Left ventricle myocardium inferior (tissue), 1 donor: ENCODE measurements around the gene PSMC3IP. TPM values are rescaled to one million over a fixed set of nuclear protein-coding genes. Genes with fewer than 3 reads are reported as not detected.

ENCODE experiments used
- DNase-seq: peaks from one replicate; pipeline ENCODE4 v3.0.0-alpha.2; 2020
- H3K27ac ChIP-seq: fragments of 200-600 bp; replicated peaks from 2 replicates; pipeline ENCODE4 v1.8.0; 2021
- H3K27me3 ChIP-seq: fragments of 200-600 bp; 2 replicates; pipeline ENCODE4 v1.8.0; 2021; ENCODE audit warnings: low read depth
- H3K36me3 ChIP-seq: fragments of 200-600 bp; 2 replicates; pipeline ENCODE4 v1.8.0; 2021
- H3K4me1 ChIP-seq: fragments of 200-600 bp; 2 replicates; pipeline ENCODE4 v1.8.0; 2021
- H3K4me3 ChIP-seq: fragments of 200-600 bp; 2 replicates; pipeline ENCODE4 v1.8.0; 2021; ENCODE audit warnings: mild to moderate bottlenecking, moderate library complexity
- H3K9me3 ChIP-seq: fragments of 200-600 bp; replicated peaks from 2 replicates; pipeline ENCODE4 v1.8.0; 2021
- intact Hi-C: fragments of 100-400 bp; cut with micrococcal nuclease; formaldehyde crosslinking; loops from one replicate; pipeline ENCODE4 v1.11.0; 2022
- total RNA-seq: library from RNA; stranded (reverse); fragmentation: NEBNext Ultra II Directional; extraction: Animal tissue kit (Norgen Biotek cat#: 25700); gene quantifications from one replicate; pipeline ENCODE4 v1.2.1, GENCODE V29; 2021
- TF ChIP-seq, protein P1 (sequence below): fragments of 200-600 bp; IDR thresholded peaks from 2 replicates; pipeline ENCODE4 v1.8.0; 2021; ENCODE audit warnings: antibody characterized with exemption, mild to moderate bottlenecking, borderline replicate concordance
- donor health status: DM: no; HTN: yes; CAD: no; lungs with severe emphysema.

The PSMC3IP gene
- total RNA-seq, 1 donor from 2014 or later, result 2.5 TPM

GRCh38 chr17:42565523-42566214, 11.9 kb downstream of the PSMC3IP start:
- Histone ChIP-seq H3K36me3 (peaks cover 46% of the 10 kb centered on the region), H3K27me3 (no peaks in the 10 kb centered on the region), H3K4me1 (peaks cover 75% of the 10 kb centered on the region), H3K27ac (peak overlapping the region; percentile 100), H3K4me3 (no peak overlapping the region), H3K9me3 (no peaks in the 10 kb centered on the region)
- intact Hi-C loops, result no loop called here
- no peak for DNase-seq
- TF ChIP-seq, protein P1, sequence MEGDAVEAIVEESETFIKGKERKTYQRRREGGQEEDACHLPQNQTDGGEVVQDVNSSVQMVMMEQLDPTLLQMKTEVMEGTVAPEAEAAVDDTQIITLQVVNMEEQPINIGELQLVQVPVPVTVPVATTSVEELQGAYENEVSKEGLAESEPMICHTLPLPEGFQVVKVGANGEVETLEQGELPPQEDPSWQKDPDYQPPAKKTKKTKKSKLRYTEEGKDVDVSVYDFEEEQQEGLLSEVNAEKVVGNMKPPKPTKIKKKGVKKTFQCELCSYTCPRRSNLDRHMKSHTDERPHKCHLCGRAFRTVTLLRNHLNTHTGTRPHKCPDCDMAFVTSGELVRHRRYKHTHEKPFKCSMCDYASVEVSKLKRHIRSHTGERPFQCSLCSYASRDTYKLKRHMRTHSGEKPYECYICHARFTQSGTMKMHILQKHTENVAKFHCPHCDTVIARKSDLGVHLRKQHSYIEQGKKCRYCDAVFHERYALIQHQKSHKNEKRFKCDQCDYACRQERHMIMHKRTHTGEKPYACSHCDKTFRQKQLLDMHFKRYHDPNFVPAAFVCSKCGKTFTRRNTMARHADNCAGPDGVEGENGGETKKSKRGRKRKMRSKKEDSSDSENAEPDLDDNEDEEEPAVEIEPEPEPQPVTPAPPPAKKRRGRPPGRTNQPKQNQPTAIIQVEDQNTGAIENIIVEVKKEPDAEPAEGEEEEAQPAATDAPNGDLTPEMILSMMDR, result no peak

DNA sequence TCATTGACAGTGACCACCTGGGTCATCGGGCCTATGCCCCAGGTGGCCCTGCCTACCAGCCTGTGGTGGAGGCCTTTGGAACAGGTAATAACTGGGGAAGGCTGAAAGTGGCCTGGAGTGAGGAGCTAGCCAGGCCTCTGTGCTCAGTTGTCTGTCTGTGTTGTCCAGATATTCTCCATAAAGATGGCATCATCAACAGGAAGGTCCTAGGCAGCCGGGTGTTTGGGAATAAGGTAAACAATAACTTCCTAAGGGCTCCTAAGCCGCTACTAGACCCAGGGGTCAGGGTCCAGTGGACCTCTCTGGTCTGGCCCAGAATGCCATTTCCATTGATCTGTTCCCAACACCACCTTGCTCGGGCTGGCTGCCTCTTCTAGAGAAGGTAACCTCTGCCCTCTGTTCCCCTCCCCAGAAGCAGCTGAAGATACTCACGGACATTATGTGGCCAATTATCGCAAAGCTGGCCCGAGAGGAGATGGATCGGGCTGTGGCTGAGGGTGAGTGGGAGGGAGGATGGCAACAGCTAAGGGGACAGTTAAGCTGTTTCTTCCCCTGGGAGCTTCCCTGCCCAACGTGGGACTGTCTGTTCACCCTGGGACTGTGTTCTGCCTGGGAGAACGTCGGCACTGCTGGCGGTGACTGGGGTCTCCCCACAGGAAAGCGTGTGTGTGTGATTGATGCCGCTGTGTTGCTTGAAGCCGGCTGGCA, 12.6 kb downstream of the PSMC3IP start:
- no peak overlapping the region for H3K27ac ChIP-seq
- no peak for DNase-seq
- TF ChIP-seq, protein P1, result no peak
- intact Hi-C loops, result no loop called here
- H3K4me1 ChIP-seq, result peaks cover 75% of the 10 kb centered on the region
- H3K27me3 ChIP-seq, result no peaks in the 10 kb centered on the region
- H3K4me3 ChIP-seq, result no peak overlapping the region
- no peaks in the 10 kb centered on the region for H3K9me3 ChIP-seq
- peaks cover 39% of the 10 kb centered on the region for H3K36me3 ChIP-seq

DNA sequence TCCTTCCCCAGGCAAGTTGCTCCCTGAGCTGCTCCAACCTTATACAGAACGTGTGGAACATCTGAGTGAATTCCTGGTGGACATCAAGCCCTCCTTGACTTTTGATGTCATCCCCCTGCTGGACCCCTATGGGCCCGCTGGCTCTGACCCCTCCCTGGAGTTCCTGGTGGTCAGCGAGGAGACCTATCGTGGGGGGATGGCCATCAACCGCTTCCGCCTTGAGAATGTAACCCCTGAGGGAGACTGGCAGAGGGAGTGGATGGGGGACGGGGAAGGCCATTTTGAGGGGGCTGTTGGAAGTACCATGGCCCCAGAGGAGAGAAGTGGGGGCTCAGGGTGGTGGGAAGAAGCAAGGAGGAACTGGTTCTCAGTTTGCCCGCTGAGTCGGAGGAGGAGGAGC, 13.6 kb downstream of the PSMC3IP start:
- Histone ChIP-seq H3K9me3 (no peaks in the 10 kb centered on the region), H3K4me3 (peak overlapping the region; percentile 96), H3K27me3 (no peaks in the 10 kb centered on the region), H3K36me3 (peaks cover 28% of the 10 kb centered on the region), H3K27ac (no peak overlapping the region), H3K4me1 (peaks cover 70% of the 10 kb centered on the region)
- no peak for DNase-seq
- TF ChIP-seq, protein P1, result no peak
- intact Hi-C loops, result no loop called here

DNA sequence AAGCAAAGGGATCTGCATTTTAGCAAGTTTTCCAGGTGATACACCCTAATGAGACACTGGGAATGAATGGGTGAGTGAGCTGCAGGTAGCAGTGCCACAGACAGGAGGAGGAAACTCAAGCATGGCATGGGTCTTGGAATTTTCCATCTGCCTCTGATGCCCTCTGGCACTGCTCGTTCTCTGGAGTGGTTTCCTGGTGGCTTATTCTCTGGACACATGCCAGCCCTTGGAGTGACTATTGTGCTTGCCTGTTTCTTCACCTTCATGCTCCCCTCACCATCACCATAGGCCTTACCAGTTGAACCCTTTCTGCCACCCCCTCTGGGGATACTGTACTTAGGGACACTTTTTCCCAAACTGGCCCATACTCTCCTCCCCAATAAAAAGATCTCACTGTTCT, 14.0 kb downstream of the PSMC3IP start:
- peak overlapping the region; percentile 96 for H3K4me3 ChIP-seq
- TF ChIP-seq, protein P1, result no peak
- H3K27ac ChIP-seq, result no peak overlapping the region
- no peaks in the 10 kb centered on the region for H3K27me3 ChIP-seq
- intact Hi-C loops, result no loop called here
- no peak for DNase-seq
- H3K36me3 ChIP-seq, result peaks cover 24% of the 10 kb centered on the region
- H3K4me1 ChIP-seq, result peaks cover 66% of the 10 kb centered on the region
- H3K9me3 ChIP-seq, result no peaks in the 10 kb centered on the region

GRCh38 chr17:42563143-42563509, 14.4 kb downstream of the PSMC3IP start:
- no peak for DNase-seq
- H3K27me3 ChIP-seq, result no peaks in the 10 kb centered on the region
- intact Hi-C loops, result no loop called here
- TF ChIP-seq, protein P1, result no peak
- H3K36me3 ChIP-seq, result peaks cover 21% of the 10 kb centered on the region
- no peaks in the 10 kb centered on the region for H3K9me3 ChIP-seq
- H3K4me3 ChIP-seq, result peak overlapping the region; percentile 96
- H3K27ac ChIP-seq, result peak overlapping the region; percentile 91
- H3K4me1 ChIP-seq, result peaks cover 62% of the 10 kb centered on the region
